Measurements from ENCODE around the gene LITAFD. TPM values are rescaled to one million over a fixed set of nuclear protein-coding genes. Genes with fewer than 3 reads are reported as not detected.
A peak's percentile ranks its signal among the peaks of the same experiment; 100 is the strongest.
"Not testable (repeated sequence)": the region's sequence is repeated elsewhere in the genome, so short reads cannot be mapped to it uniquely, and the experiment has no call there.

The LITAFD gene
- polyA plus RNA-seq (2013, experiment 1 of 2) = not detected
- not detected for polyA plus RNA-seq (2013, experiment 2 of 2)

GRCh38 chr16:8882041-8882617, at the start of gene LITAFD:
TSS of gene LITAFD (plus strand) at chr16:8882351. CDS start at chr16:8884356, 2,005 bp downstream.
- no CpG with 5 or more reads among the region's 10 CpGs for WGBS, 2 donors (ENCODE audit: extremely low coverage in 2 of 2, insufficient read length in 2 of 2, insufficient replicate concordance in 1 of 2)

GRCh38 chr16:8832717-8833105, 49.4 kb upstream of the LITAFD start:
- peak overlapping the region; percentile 75 for H2AFZ ChIP-seq (ENCODE audit: low read length)
- H3K27me3 ChIP-seq (ENCODE audit: control insufficient read depth in 3 of 3, insufficient read depth in 3 of 3, low read depth in 1 of 3, low read length in 3 of 3) = no peaks in the 10 kb centered on the region
- H3K79me1 ChIP-seq (ENCODE audit: low read depth, low read length) = no peaks in the 10 kb centered on the region
- peak overlapping the region; percentile 74 for H3K27ac ChIP-seq (replicated peaks; ENCODE audit: low read length)
- H3K4me1 ChIP-seq (ENCODE audit: control insufficient read depth in 2 of 2, insufficient read depth in 1 of 2, low read depth in 1 of 2, low read length in 2 of 2) = peaks cover 12 to 14% of the 10 kb centered on the region in 2 donors
- no peaks in the 10 kb centered on the region for H3K9me3 ChIP-seq (replicated peaks in 1 of 2; ENCODE audit: control insufficient read depth in 2 of 2, insufficient read depth in 1 of 2, low read depth in 1 of 2, low read length in 2 of 2)
- H3K9ac ChIP-seq (ENCODE audit: low read depth, low read length, poor library complexity) = no peak overlapping the region
- H4K91ac ChIP-seq (ENCODE audit: low read depth, low read length, poor library complexity) = peak overlapping the region; percentile 5
- peak overlapping the region; percentile 89 for H3K18ac ChIP-seq (ENCODE audit: low read length)
- no peak overlapping the region for H2BK5ac ChIP-seq (ENCODE audit: low read length)
- H3K23ac ChIP-seq (ENCODE audit: low read depth, low read length, poor library complexity) = peak overlapping the region; percentile 70
- H4K8ac ChIP-seq (ENCODE audit: low read depth, low read length) = no peak overlapping the region
- DNase-seq (ENCODE audit: low spot score) = no peak
- peak overlapping the region; percentile 35 for H2BK120ac ChIP-seq (ENCODE audit: low read depth, low read length)
- H3K36me3 ChIP-seq (replicated peaks in 1 of 2; ENCODE audit: control insufficient read depth in 2 of 2, insufficient read depth in 2 of 2, low read length in 2 of 2) = peaks cover 2 to 22% of the 10 kb centered on the region in 2 donors
- peak overlapping the region; percentile 99 for H2AK5ac ChIP-seq (ENCODE audit: low read depth, low read length)
- no peak overlapping the region for H3K4me2 ChIP-seq (ENCODE audit: insufficient read depth, low read length, poor library complexity, severe bottlenecking)
- H2BK15ac ChIP-seq (ENCODE audit: low read length) = no peak overlapping the region
- no peak overlapping the region for H3K4ac ChIP-seq (ENCODE audit: low read length)
- no peak overlapping the region for H2BK12ac ChIP-seq (ENCODE audit: low read length)
- no peak overlapping the region for H3K14ac ChIP-seq (ENCODE audit: low read length)
- no peak overlapping the region for H3K4me3 ChIP-seq (ENCODE audit: low read length in 2 of 2)
- WGBS, 2 donors (ENCODE audit: extremely low coverage in 2 of 2, insufficient read length in 2 of 2, insufficient replicate concordance in 1 of 2) = no CpG with 5 or more reads among the region's 16 CpGs

More at GRCh38 chr16:8882041-8882617, at the start of gene LITAFD:
- no peaks in the 10 kb centered on the region for H3K27me3 ChIP-seq (ENCODE audit: control insufficient read depth in 3 of 3, insufficient read depth in 3 of 3, low read depth in 1 of 3, low read length in 3 of 3)
- peak within 1 kb of the TSS; percentile 10 for H3K23ac ChIP-seq (ENCODE audit: low read depth, low read length, poor library complexity)
- no peak within 1 kb of the TSS for H3K18ac ChIP-seq (ENCODE audit: low read length)
- peaks cover 0 to 2% of the 10 kb centered on the region in 2 donors for H3K9me3 ChIP-seq (replicated peaks in 1 of 2; ENCODE audit: control insufficient read depth in 2 of 2, insufficient read depth in 1 of 2, low read depth in 1 of 2, low read length in 2 of 2)
- H3K4me2 ChIP-seq (ENCODE audit: insufficient read depth, low read length, poor library complexity, severe bottlenecking) = no peak within 1 kb of the TSS
- no peak within 1 kb of the TSS for H2BK12ac ChIP-seq (ENCODE audit: low read length)
- H2BK5ac ChIP-seq (ENCODE audit: low read length) = peak within 1 kb of the TSS; percentile 57
- H3K9ac ChIP-seq (ENCODE audit: low read depth, low read length, poor library complexity) = peak within 1 kb of the TSS; percentile 44
- peaks cover under 1% of the 10 kb centered on the region in 2 donors for H3K36me3 ChIP-seq (replicated peaks in 1 of 2; ENCODE audit: control insufficient read depth in 2 of 2, insufficient read depth in 2 of 2, low read length in 2 of 2)
- no peak within 1 kb of the TSS for H4K91ac ChIP-seq (ENCODE audit: low read depth, low read length, poor library complexity)
- no peak within 1 kb of the TSS for H3K14ac ChIP-seq (ENCODE audit: low read length)
- no peak within 1 kb of the TSS for H3K27ac ChIP-seq (replicated peaks; ENCODE audit: low read length)
- H2BK120ac ChIP-seq (ENCODE audit: low read depth, low read length) = no peak within 1 kb of the TSS
- no peak within 1 kb of the TSS for H2BK15ac ChIP-seq (ENCODE audit: low read length)
- no peak within 1 kb of the TSS for H4K8ac ChIP-seq (ENCODE audit: low read depth, low read length)
- peaks cover 1% of the 10 kb centered on the region for H3K79me1 ChIP-seq (ENCODE audit: low read depth, low read length)
- no peak within 1 kb of the TSS for H2AFZ ChIP-seq (ENCODE audit: low read length)
- H3K4me1 ChIP-seq (ENCODE audit: control insufficient read depth in 2 of 2, insufficient read depth in 1 of 2, low read depth in 1 of 2, low read length in 2 of 2) = peaks cover 3 to 15% of the 10 kb centered on the region in 2 donors
- DNase-seq (ENCODE audit: low spot score) = no peak
- no peak within 1 kb of the TSS for H3K4me3 ChIP-seq (ENCODE audit: low read length in 2 of 2)
- H3K4ac ChIP-seq (ENCODE audit: low read length) = no peak within 1 kb of the TSS
- H2AK5ac ChIP-seq (ENCODE audit: low read depth, low read length) = peak within 1 kb of the TSS; percentile 68

- H3K18ac ChIP-seq (ENCODE audit: low read length); H2BK12ac ChIP-seq (ENCODE audit: low read length); H3K79me1 ChIP-seq (ENCODE audit: low read depth, low read length); H3K23ac ChIP-seq (ENCODE audit: low read depth, low read length, poor library complexity); H3K14ac ChIP-seq (ENCODE audit: low read length); H2BK15ac ChIP-seq (ENCODE audit: low read length); H3K4ac ChIP-seq (ENCODE audit: low read length); H3K9me3 ChIP-seq (replicated peaks in 1 of 2; ENCODE audit: control insufficient read depth in 2 of 2, insufficient read depth in 1 of 2, low read depth in 1 of 2, low read length in 2 of 2); H4K8ac ChIP-seq (ENCODE audit: low read depth, low read length); H3K4me3 ChIP-seq (ENCODE audit: low read length in 2 of 2); H2AK5ac ChIP-seq (ENCODE audit: low read depth, low read length); DNase-seq (ENCODE audit: low spot score); H3K9ac ChIP-seq (ENCODE audit: low read depth, low read length, poor library complexity); H3K27me3 ChIP-seq (ENCODE audit: control insufficient read depth in 3 of 3, insufficient read depth in 3 of 3, low read depth in 1 of 3, low read length in 3 of 3); H4K91ac ChIP-seq (ENCODE audit: low read depth, low read length, poor library complexity); H2AFZ ChIP-seq (ENCODE audit: low read length); H2BK120ac ChIP-seq (ENCODE audit: low read depth, low read length); H3K27ac ChIP-seq (replicated peaks; ENCODE audit: low read length); H3K36me3 ChIP-seq (replicated peaks in 1 of 2; ENCODE audit: control insufficient read depth in 2 of 2, insufficient read depth in 2 of 2, low read length in 2 of 2); H2BK5ac ChIP-seq (ENCODE audit: low read length); H3K4me2 ChIP-seq (ENCODE audit: insufficient read depth, low read length, poor library complexity, severe bottlenecking): not testable (repeated sequence)
- no CpG with 5 or more reads among the region's 7 CpGs for WGBS, 2 donors (ENCODE audit: extremely low coverage in 2 of 2, insufficient read length in 2 of 2, insufficient replicate concordance in 1 of 2)
- peaks cover 7 to 10% of the 10 kb centered on the region in 2 donors for H3K4me1 ChIP-seq (ENCODE audit: control insufficient read depth in 2 of 2, insufficient read depth in 1 of 2, low read depth in 1 of 2, low read length in 2 of 2)
Observed at GRCh38 chr16:8836797-8837196, 45.4 kb upstream of the LITAFD start.

GRCh38 chr16:8837594-8837993, 44.6 kb upstream of the LITAFD start:
- H2AK5ac ChIP-seq (ENCODE audit: low read depth, low read length); H2BK15ac ChIP-seq (ENCODE audit: low read length); H3K14ac ChIP-seq (ENCODE audit: low read length); H3K9me3 ChIP-seq (replicated peaks in 1 of 2; ENCODE audit: control insufficient read depth in 2 of 2, insufficient read depth in 1 of 2, low read depth in 1 of 2, low read length in 2 of 2); H4K8ac ChIP-seq (ENCODE audit: low read depth, low read length); H3K79me1 ChIP-seq (ENCODE audit: low read depth, low read length); H4K91ac ChIP-seq (ENCODE audit: low read depth, low read length, poor library complexity); H3K36me3 ChIP-seq (replicated peaks in 1 of 2; ENCODE audit: control insufficient read depth in 2 of 2, insufficient read depth in 2 of 2, low read length in 2 of 2); H3K27me3 ChIP-seq (ENCODE audit: control insufficient read depth in 3 of 3, insufficient read depth in 3 of 3, low read depth in 1 of 3, low read length in 3 of 3); H2BK120ac ChIP-seq (ENCODE audit: low read depth, low read length); H3K4me3 ChIP-seq (ENCODE audit: low read length in 2 of 2); H2AFZ ChIP-seq (ENCODE audit: low read length); DNase-seq (ENCODE audit: low spot score); H3K18ac ChIP-seq (ENCODE audit: low read length); H2BK12ac ChIP-seq (ENCODE audit: low read length); H3K4me2 ChIP-seq (ENCODE audit: insufficient read depth, low read length, poor library complexity, severe bottlenecking); H2BK5ac ChIP-seq (ENCODE audit: low read length); H3K27ac ChIP-seq (replicated peaks; ENCODE audit: low read length); H3K4ac ChIP-seq (ENCODE audit: low read length); H3K23ac ChIP-seq (ENCODE audit: low read depth, low read length, poor library complexity); H3K4me1 ChIP-seq (ENCODE audit: control insufficient read depth in 2 of 2, insufficient read depth in 1 of 2, low read depth in 1 of 2, low read length in 2 of 2); H3K9ac ChIP-seq (ENCODE audit: low read depth, low read length, poor library complexity): not testable (repeated sequence)
- WGBS, 2 donors (ENCODE audit: extremely low coverage in 2 of 2, insufficient read length in 2 of 2, insufficient replicate concordance in 1 of 2) = no CpG with 5 or more reads among the region's 15 CpGs

All from neuronal stem cell (in vitro differentiated cells).